GM18861 (cell line): ENCODE measurements around the gene R3HDM4.
"Not testable (repeated sequence)": the region's sequence is repeated elsewhere in the genome, so short reads cannot be mapped to it uniquely, and the experiment has no call there.

Source experiments
- ATAC-seq: cut with Tn5 transposase; IDR thresholded peaks from one replicate; pipeline ENCODE4 v1.9.1; 2021; ENCODE audit not compliant: unreplicated experiment

R3HDM4 gene

GRCh38 chr19:877992-878660 lies 34.9 kb downstream of the R3HDM4 start:
- not testable (repeated sequence) for ATAC-seq

- no peak for ATAC-seq
These were observed 36.2 kb downstream of the R3HDM4 start for GRCh38 chr19:876780-877314.

- no peak for ATAC-seq
These were observed 36.9 kb downstream of the R3HDM4 start for GRCh38 chr19:876089-876488.

GRCh38 chr19:875265-875879 lies 37.6 kb downstream of the R3HDM4 start:
- ATAC-seq, result no peak

- ATAC-seq, result no peak
These were observed 39.4 kb downstream of the R3HDM4 start for GRCh38 chr19:873561-874041.

- ATAC-seq, result no peak
These were observed 39.9 kb downstream of the R3HDM4 start for GRCh38 chr19:873084-873483.

- ATAC-seq, result no peak
These were observed 40.6 kb downstream of the R3HDM4 start for GRCh38 chr19:872266-872951.

GRCh38 chr19:871446-872265 lies 41.4 kb downstream of the R3HDM4 start:
- ATAC-seq, result no peak

GRCh38 chr19:870963-871401 lies 42.0 kb downstream of the R3HDM4 start:
- no peak for ATAC-seq

- no peak for ATAC-seq
These were observed 42.7 kb downstream of the R3HDM4 start for GRCh38 chr19:870314-870713.

- ATAC-seq, result no peak
These were observed 43.5 kb downstream of the R3HDM4 start for GRCh38 chr19:869245-870177.

- ATAC-seq, result no peak
These were observed 44.4 kb downstream of the R3HDM4 start for GRCh38 chr19:868458-869244.

- ATAC-seq, result no peak
These were observed 45.1 kb downstream of the R3HDM4 start for GRCh38 chr19:867855-868457.

- no peak for ATAC-seq
These were observed 45.7 kb downstream of the R3HDM4 start for GRCh38 chr19:867301-867793.

- ATAC-seq, result no peak
These were observed 46.2 kb downstream of the R3HDM4 start for GRCh38 chr19:866769-867300.

GRCh38 chr19:863315-863620 lies 49.8 kb downstream of the R3HDM4 start:
- no peak for ATAC-seq

- no peak for ATAC-seq
These were observed 50.3 kb downstream of the R3HDM4 start for GRCh38 chr19:862581-863314.
